Mesothelial cell of epicardium (in vitro differentiated cells): ENCODE results near the gene GIPC1. TPM values are rescaled to one million over a fixed set of nuclear protein-coding genes. Genes with fewer than 3 reads are reported as not detected.

Experiments used
- DNase-seq, 2 experiments: peaks; one replicate each; pipeline ENCODE4 v3.0.0; 2021; ENCODE audit warnings: low spot score in 2 of 2; ENCODE audit not compliant: unreplicated experiment in 2 of 2
- H3K27ac Mint-ChIP-seq: 2 replicates; pipeline ENCODE4 v1.8.0; 2021; ENCODE audit warnings: mixed read lengths
- H3K27me3 Mint-ChIP-seq: 2 replicates; pipeline ENCODE4 v1.8.0; 2021; ENCODE audit warnings: low read depth, mixed read lengths
- H3K36me3 Mint-ChIP-seq: 2 replicates; pipeline ENCODE4 v1.8.0; 2021; ENCODE audit warnings: mixed read lengths
- H3K4me1 Mint-ChIP-seq: 2 replicates; pipeline ENCODE4 v1.8.0; 2021; ENCODE audit warnings: mixed read lengths
- H3K4me3 Mint-ChIP-seq: 2 replicates; pipeline ENCODE4 v1.8.0; 2021; ENCODE audit warnings: mild to moderate bottlenecking, moderate library complexity, mixed read lengths
- H3K9me3 Mint-ChIP-seq: 2 replicates; pipeline ENCODE4 v1.8.0; 2021; ENCODE audit warnings: mixed read lengths
- CTCF ChIP-seq: fragments of 200-600 bp; sonication (generic); IDR thresholded peaks from one replicate; pipeline ENCODE4 v1.5.0; 2021; ENCODE audit warnings: antibody characterized with exemption; ENCODE audit not compliant: unreplicated experiment
- total RNA-seq: library from RNA; stranded (reverse); gene quantifications from 3 replicates; pipeline ENCODE4 v1.2.1, GENCODE V29; 2021

Gene GIPC1
- total RNA-seq, 1 donor from 2014 or later = 108 TPM

DNA sequence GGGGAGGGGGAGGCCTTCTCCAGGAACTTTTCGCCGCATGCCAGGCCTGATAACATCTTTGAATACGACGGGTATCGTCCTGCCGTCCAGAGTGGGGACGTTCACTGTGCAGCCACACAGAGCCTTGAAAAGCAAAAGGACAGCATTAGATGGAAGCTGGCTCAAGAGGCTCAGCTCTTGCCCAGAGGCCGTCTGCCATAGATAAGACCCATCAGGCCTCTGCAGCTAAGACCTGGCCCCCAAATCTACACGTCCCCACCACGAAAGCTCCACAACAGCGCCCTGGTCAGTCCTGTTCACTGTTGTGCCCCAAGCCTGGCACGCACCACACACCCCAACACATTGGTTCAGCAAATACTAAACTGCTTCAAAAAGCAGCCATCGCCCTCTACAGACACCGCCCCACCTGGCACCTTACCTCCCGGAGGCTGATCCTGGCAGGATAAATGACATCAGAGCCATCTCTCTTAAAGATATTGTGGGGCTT, 20.2 kb upstream of the GIPC1 start:
- TF ChIP-seq CTCF = no peak
- Mint-ChIP-seq H3K36me3 (peaks cover 26% of the 10 kb centered on the region), H3K9me3 (no peaks in the 10 kb centered on the region), H3K27ac (peak overlapping the region; percentile 95), H3K27me3 (no peaks in the 10 kb centered on the region), H3K4me1 (peaks cover 36% of the 10 kb centered on the region), H3K4me3 (peak overlapping the region; percentile 88)
- DNase-seq = no peak

DNA sequence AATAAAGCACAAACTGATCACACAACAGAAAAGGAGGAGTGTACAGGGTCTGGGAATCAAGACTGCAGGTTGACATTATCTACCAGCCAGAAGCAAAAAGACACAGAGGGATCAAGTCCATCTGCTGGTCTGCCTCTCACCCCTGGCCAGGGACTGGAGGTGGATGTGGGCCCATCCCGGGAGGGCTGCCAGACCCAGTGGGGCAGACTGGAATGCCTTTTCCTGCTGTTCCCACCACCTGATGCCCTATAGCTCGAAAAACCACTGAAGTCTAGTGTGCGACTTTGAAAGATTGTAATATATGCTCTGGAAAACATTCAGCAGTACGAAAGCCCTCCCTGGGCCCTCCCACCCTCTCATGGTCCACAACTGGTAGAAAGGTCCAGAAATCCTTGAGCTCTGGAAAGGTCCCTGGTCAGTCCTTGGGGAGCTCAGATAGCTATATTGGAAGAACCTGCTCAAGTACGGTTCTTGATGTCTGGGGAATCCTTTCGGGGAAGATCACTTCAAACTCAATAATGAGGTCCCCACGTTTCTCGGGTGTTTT, 19.6 kb upstream of the GIPC1 start:
- TF ChIP-seq CTCF = no peak
- Mint-ChIP-seq H3K9me3 (no peaks in the 10 kb centered on the region), H3K27ac (peak overlapping the region; percentile 95), H3K36me3 (peaks cover 26% of the 10 kb centered on the region), H3K4me3 (peak overlapping the region; percentile 88), H3K27me3 (no peaks in the 10 kb centered on the region), H3K4me1 (peaks cover 41% of the 10 kb centered on the region)
- no peak for DNase-seq

DNA sequence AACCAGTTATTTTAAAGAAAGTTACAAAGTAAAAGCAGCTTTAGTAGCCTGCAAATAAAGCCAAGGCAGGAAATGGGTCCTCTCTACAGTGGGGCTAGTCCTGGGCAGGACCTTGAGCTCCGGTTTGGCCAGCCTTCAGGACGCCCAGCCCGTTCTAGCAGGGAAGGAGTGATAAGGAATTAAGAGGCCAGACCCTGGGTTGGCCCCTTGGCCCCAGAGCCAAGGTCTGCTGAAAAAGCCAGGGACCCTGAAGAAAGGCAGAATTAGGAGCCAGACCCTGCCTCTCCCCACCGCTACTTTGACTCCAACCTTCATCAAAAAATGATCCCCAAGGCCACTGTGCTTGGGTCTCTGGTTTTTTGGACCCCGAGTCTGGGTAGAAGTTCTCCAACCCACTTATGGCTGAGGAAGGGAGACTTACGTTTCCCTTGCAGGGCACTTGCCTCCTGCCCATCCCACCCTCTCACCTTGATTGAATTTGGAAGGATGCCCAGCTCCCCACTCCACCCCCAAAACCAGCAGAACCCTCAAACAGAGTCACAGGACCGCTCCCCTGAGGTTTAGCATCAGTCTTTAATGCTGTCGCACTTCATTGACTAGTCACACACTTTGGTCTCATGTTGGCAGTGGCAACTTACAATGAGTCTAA, 18.4 kb upstream of the GIPC1 start:
- peaks cover 26% of the 10 kb centered on the region for H3K36me3 Mint-ChIP-seq
- no peaks in the 10 kb centered on the region for H3K27me3 Mint-ChIP-seq
- no peak for TF ChIP-seq CTCF
- no peak for DNase-seq
- H3K9me3 Mint-ChIP-seq = no peaks in the 10 kb centered on the region
- peaks cover 44% of the 10 kb centered on the region for H3K4me1 Mint-ChIP-seq
- H3K27ac Mint-ChIP-seq = peak overlapping the region; percentile 64
- peak overlapping the region; percentile 6 for H3K4me3 Mint-ChIP-seq

DNA sequence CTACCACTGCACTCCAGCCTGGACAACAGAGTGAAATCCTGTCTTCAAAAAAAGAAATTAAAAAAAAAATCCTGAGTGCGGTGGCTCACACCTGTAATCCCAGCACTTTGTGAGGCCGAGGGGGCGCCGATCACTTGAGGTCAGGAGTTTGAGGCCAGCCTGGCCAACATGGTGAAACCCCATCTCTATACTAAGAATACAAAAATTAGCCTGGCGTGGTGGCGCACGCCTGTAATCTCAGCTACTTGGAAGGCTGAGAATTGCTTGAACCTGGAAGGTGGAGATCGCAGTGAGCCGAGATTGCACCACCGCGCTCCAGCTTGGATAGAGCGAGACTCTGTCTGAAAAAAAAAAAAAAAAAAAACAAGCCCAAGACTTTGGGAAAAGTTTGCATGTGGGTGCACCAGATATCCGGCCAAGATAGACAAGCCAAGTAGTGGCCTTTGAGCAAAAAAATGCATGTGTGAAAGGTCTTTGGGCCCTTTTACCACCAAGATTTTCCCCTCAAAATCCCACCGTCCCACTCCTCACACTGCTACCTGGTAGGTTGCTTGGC, 16.6 kb upstream of the GIPC1 start:
- Mint-ChIP-seq H3K4me3 (no peak overlapping the region), H3K27me3 (no peaks in the 10 kb centered on the region), H3K27ac (no peak overlapping the region), H3K4me1 (peaks cover 55% of the 10 kb centered on the region), H3K9me3 (no peaks in the 10 kb centered on the region), H3K36me3 (peaks cover 26% of the 10 kb centered on the region)
- TF ChIP-seq CTCF = no peak
- no peak for DNase-seq

DNA sequence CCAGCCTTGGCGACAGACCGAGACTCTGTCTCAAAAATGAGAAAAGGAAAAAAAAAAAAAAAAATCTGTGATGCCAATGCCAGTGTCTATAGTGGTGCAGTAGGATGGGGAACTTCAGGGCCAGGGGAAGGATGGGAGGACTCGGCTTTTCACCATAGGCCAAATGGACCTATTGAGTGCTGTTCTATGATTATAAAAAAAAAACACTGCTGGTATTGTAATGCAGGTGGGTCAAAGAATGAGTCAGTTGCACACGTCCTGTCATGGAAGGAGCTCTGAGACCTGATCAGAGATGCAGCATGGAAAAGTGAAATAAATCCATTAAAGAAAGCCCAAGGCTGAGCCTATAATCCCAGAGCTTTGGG, 15.3 kb upstream of the GIPC1 start:
- DNase-seq = no peak
- peak overlapping the region; percentile 88 for H3K27ac Mint-ChIP-seq
- H3K27me3 Mint-ChIP-seq = no peaks in the 10 kb centered on the region
- H3K36me3 Mint-ChIP-seq = peaks cover 21% of the 10 kb centered on the region
- no peaks in the 10 kb centered on the region for H3K9me3 Mint-ChIP-seq
- TF ChIP-seq CTCF = no peak
- H3K4me3 Mint-ChIP-seq = no peak overlapping the region
- H3K4me1 Mint-ChIP-seq = peaks cover 54% of the 10 kb centered on the region
